ENCODE results near the gene CHRNB2.

Gene CHRNB2

DNA sequence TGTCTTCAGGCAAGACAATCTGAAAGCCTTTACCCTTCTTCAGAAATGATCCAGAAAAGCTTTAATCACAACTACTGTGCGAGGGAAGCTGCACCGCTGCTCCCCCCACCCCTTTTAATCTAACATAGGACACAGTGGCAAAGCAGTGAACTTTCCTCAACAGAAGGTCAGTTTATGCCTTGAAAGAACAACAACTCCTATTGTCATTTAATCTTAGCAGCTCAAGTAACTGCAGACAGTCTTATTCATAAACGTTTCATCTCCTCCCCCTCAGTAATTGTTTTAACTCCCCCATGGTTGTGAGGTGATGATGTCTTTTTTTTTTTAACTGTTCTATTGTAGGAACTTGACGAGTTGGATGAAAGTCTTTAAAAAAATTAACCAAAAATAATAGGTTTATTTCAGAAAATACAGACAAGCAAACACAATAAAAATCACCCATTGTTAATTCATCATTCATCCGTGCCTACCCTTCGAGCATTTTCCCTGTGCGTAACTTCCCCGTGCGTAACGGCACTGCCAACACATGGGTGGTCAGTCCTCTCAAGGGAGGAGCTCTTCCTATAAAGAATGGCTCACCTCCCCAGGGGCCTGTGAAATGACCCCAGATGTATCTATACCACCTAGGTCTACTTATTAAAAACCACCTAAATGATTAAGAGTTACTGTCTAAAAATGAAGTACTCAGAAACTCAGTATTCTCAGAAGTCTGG is 43.7 kb downstream of the CHRNB2 start:
- DNase-seq: no peak

DNA sequence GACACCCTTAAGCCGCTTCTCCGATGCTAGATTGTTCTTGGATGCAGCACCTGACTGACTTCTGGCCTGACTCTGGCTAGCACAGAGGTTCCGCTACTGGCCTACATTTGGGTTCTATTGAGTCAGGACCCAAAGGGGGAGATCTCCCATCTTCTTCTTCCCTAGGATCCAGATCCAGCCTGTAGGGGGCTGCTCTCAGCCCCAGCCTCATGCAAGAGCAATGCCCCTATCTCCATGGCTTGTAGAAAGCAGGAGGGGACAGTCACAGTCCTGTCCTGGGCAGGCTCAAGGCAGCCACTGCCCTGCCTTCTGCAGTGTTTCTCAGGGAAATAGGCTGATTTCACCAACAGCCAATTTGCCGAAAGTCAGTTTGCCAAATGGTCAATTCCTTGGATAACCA is 46.7 kb downstream of the CHRNB2 start:
- DNase-seq: no peak

- DNase-seq: no peak
Measured at GRCh38 chr1:154614901-154615300, 47.3 kb downstream of the CHRNB2 start.

- DNase-seq: no peak
Measured at GRCh38 chr1:154615411-154615810, 47.8 kb downstream of the CHRNB2 start.

DNA sequence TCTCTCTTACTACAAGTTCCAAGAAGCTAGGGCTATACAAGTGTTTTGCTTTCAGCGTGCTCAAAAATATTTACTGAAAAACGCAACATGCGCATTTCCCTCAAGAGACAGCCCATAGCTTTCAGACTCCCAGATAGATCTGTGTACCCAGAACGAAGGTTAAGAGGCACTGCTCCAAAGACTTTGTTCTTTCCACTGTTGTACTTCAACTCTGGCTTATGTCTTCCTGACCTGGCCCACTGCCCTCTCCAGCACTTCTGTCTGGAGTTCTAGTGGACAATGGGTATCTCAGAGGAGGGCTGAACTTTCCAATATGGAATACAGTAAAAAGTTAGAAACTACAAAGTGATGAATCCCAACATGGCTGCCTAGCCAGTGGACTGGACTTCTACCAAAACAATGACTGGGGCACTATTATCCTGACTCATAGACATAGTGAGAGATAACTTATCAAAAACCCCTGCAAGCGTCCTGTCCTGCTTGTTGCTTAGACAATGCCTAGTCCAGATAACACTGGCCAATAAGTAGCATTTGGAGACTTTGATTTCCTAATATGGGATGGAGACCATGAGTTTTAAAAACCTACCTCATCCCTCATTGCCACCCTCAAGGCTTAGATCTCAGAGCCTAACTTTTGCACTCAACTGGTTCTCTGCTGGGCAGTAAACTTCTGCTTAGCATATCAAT is 49.2 kb downstream of the CHRNB2 start:
- no peak for DNase-seq

GRCh38 chr1:154619181-154619948 is 51.8 kb downstream of the CHRNB2 start:
- no peak for DNase-seq

DNA sequence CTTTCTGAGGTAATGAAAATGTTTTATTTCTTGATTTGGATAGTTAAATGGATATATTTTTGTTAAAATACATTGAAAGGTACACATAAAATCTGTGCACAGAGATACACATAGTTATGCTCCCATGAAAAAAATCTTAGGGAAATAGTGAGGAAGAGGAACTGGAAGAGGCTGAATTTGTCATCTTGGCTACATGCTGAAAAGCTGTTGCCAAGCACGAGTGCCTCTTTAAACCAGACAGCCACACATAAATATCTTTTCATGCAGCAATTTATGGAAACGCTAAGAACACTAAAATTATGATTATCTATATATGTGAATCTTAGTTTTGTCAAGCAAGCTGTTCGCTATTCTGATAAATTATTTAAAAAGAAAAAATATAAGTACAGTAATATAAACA is 53.2 kb downstream of the CHRNB2 start:
- no peak for DNase-seq

DNA sequence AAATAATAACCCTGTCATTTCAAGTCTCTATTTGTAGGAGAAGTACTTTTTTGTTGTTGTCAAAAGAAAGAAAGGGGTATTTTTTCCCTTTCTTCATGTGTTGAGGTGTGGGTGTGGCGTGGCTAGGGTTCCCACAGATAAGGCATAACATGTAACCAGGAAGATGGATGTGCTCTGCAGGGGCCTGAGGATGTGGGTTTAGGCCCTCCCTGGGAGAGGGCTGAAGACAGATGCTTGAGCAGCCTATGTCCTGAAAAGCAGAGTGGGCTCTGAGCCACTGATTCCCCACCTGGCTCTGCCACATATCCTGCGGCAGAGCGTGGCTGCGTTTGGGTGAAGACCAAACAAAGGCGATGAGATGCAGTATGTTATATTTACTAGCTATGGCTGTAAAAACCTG is 54.3 kb downstream of the CHRNB2 start:
- no peak for DNase-seq

GRCh38 chr1:154622503-154623039 is 55.0 kb downstream of the CHRNB2 start:
- no peak for DNase-seq

DNA sequence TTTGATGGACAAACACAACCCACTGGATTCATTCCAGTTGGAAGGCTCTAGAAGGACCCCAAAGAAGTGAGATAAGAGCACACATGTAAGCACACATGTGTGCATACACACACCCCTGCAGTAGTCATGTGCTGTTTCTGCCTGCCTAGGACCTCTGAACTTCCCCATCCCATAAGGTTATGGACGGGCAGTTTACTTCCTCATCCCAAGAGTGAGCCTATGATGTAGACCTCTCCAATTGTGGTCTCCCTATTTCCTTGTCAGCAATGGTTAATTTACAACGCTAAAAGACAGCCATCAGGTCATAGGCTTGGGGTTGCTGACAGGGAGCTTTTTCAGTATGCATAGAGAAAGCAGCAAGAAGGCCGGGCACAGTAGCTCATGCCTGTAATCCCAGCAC is 55.8 kb downstream of the CHRNB2 start:
- DNase-seq: no peak

- no peak for DNase-seq
Measured at GRCh38 chr1:154624746-154625643, 57.4 kb downstream of the CHRNB2 start.

- peak in 1 of 5 experiments; percentile 45 for DNase-seq
Measured at GRCh38 chr1:154626456-154627256, 59.1 kb downstream of the CHRNB2 start.

GRCh38 chr1:154627257-154628120 is 59.9 kb downstream of the CHRNB2 start:
- DNase-seq: peak; percentile 65 to 93 (median 85)

DNA sequence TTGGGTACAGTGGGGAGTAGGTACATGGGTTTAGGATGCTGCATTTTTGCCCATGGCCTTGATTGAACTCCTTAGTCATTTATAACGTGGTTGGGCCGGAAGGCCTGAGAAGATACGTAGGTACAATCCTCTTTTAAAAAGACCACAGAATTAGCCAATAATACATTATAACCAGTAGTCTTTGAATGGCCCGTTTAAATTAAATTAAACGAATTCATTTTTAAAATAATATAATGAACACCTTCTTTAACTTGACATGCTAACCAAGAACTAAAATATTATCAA is 60.5 kb downstream of the CHRNB2 start:
- peak in 1 of 5 experiments; percentile 25 for DNase-seq

- DNase-seq: no peak
Measured at GRCh38 chr1:154629061-154629674, 61.6 kb downstream of the CHRNB2 start.

Data from T-helper 2 cell (primary cell).